HG03571 (cell line): ENCODE results near the gene BPNT1.

ENCODE experiments used
- ATAC-seq: cut with Tn5 transposase; IDR thresholded peaks from one replicate; pipeline ENCODE4 v1.9.1; 2021; ENCODE audit not compliant: unreplicated experiment

Gene BPNT1

GRCh38 chr1:220012259-220012658 lies 77.3 kb downstream of the BPNT1 start:
- no peak for ATAC-seq

GRCh38 chr1:220011620-220012019 lies 78.0 kb downstream of the BPNT1 start:
- no peak for ATAC-seq
